K562 (cell line): ENCODE results near the gene CCPG1. TPM values are rescaled to one million over a fixed set of nuclear protein-coding genes. Genes with fewer than 3 reads are reported as not detected.

Experiments
- ARID1B ChIP-seq: fragments of 450-650 bp; IDR thresholded peaks from 2 replicates; pipeline ENCODE4 v1.6.1; 2016; ENCODE audit warnings: antibody characterized with exemption, mild to moderate bottlenecking, inconsistent platforms
- ATF6 ChIP-seq: sonication (generic); formaldehyde crosslinking; IDR thresholded peaks from 2 replicates; pipeline ENCODE4 v1.4.0; 2020; ENCODE audit warnings: mild to moderate bottlenecking, missing genetic modification reagents
- C11orf30 ChIP-seq: fragments of 450-650 bp; IDR thresholded peaks from 2 replicates; pipeline ENCODE4 v1.6.1; 2016; ENCODE audit warnings: low read depth, mild to moderate bottlenecking
- GABPB1 ChIP-seq: sonication (generic); formaldehyde crosslinking; IDR thresholded peaks from 2 replicates; pipeline ENCODE4 v1.8.0; 2022; ENCODE audit warnings: mild to moderate bottlenecking, missing genetic modification reagents
- HDAC3 ChIP-seq: fragments of 450-650 bp; IDR thresholded peaks from 2 replicates; pipeline ENCODE4 v1.6.1; 2018; ENCODE audit warnings: borderline replicate concordance, mild to moderate bottlenecking, moderate library complexity; ENCODE audit not compliant: partially characterized antibody
- LCOR ChIP-seq: sonication (generic); formaldehyde crosslinking; IDR thresholded peaks from 2 replicates; pipeline ENCODE4 v1.8.0; 2022; ENCODE audit warnings: mild to moderate bottlenecking, missing genetic modification reagents
- NRF1 ChIP-seq, 2 experiments: fragments of 450-650 bp; IDR thresholded peaks in 1 of 2; conservative IDR thresholded peaks in 1 of 2; 2 replicates each; pipeline ENCODE4 v1.6.1; 2014; ENCODE audit warnings: mild to moderate bottlenecking in 2 of 2
- PML ChIP-seq: IDR thresholded peaks from 2 replicates; pipeline ENCODE4 v1.6.1; 2012; ENCODE audit warnings: low read length, inconsistent platforms
- POU5F1 ChIP-seq: fragments of 150-350 bp; IDR thresholded peaks from 2 replicates; pipeline ENCODE4 v1.6.1; 2014; ENCODE audit warnings: borderline replicate concordance, low read length, low read depth, mild to moderate bottlenecking; ENCODE audit not compliant: partially characterized antibody
- PRMT5 ChIP-seq: sonication (generic); formaldehyde crosslinking; IDR thresholded peaks from 2 replicates; pipeline ENCODE4 v1.5.0; 2020; ENCODE audit warnings: missing genetic modification reagents
- SIN3A ChIP-seq, 2 experiments: fragments of 150-350 bp in 1 of 2; IDR thresholded peaks; 2 replicates each; pipeline ENCODE4 v1.6.1; 2011 to 2016; ENCODE audit warnings: borderline replicate concordance in 2 of 2, low read depth in 2 of 2, low read length in 2 of 2, mild to moderate bottlenecking in 2 of 2, moderate library complexity in 2 of 2; ENCODE audit not compliant: control insufficient read depth in 1 of 2
- TBL1XR1 ChIP-seq, 2 experiments: IDR thresholded peaks; 2 replicates each; pipeline ENCODE4 v1.6.1; 2012; ENCODE audit warnings: improper control_type of control experiment in 2 of 2, low read length in 2 of 2, mild to moderate bottlenecking in 1 of 2
- U2AF1 ChIP-seq: fragments of 200-400 bp; formaldehyde crosslinking; optimal IDR thresholded peaks from 2 replicates; pipeline ENCODE3; 2017; ENCODE audit warnings: mild to moderate bottlenecking, low read depth, low read length, moderate library complexity
- ZFP36 ChIP-seq: fragments of 150-350 bp; IDR thresholded peaks from 2 replicates; pipeline ENCODE4 v1.6.1; 2018; ENCODE audit warnings: low read length, low read depth; ENCODE audit not compliant: partially characterized antibody
- ZNF830 ChIP-seq: fragments of 250-450 bp; sonication (Bioruptor Pico); IDR thresholded peaks from 2 replicates; pipeline ENCODE4 v1.5.0; 2021; ENCODE audit warnings: mild to moderate bottlenecking
- polyA plus RNA-seq, 8 experiments: library from polyadenylated mRNA; depleted of rRNA in 4 of 8; stranded (reverse) in 5 of 8; unstranded in 3 of 8; fragments of >200 nt; fragmentation: Nextera tagmentation in 2 of 8; fragmentation: Illumina TruSeq in 1 of 8; extraction: Ambion mirVana in 2 of 8; extraction: Trizol in 1 of 8; gene quantifications; 2 replicates each; pipeline versions ENCODE4 v1.2.1 to v1.2.3, GENCODE V29; 2011 to 2014; ENCODE audit warnings: inconsistent platforms in 1 of 8, missing spikeins in 1 of 8
- total RNA-seq, 7 experiments: library from RNA; depleted of rRNA in 6 of 7; stranded (reverse); fragments of >200 nt in 6 of 7; fragmentation: Illumina TruSeq in 2 of 7; extraction: Trizol in 2 of 7; gene quantifications; 2 replicates each; pipeline versions ENCODE4 v1.2.1 to v1.2.3, GENCODE V29; 2011 to 2021; ENCODE audit warnings: low replicate concordance in 1 of 7
- TF ChIP-seq, protein P1 (sequence below): sonication (generic); formaldehyde crosslinking; IDR thresholded peaks from 2 replicates; pipeline ENCODE4 v1.8.1; 2023; ENCODE audit warnings: mild to moderate bottlenecking, missing genetic modification reagents
- TF ChIP-seq, protein P2 (sequence below): fragments of 450-650 bp; IDR thresholded peaks from 2 replicates; pipeline ENCODE4 v1.6.1; 2016; ENCODE audit warnings: borderline replicate concordance
- TF ChIP-seq, protein P3 (sequence below): fragments of 250-450 bp; sonication (Bioruptor Pico); IDR thresholded peaks from 2 replicates; pipeline ENCODE4 v1.4.0; 2020; ENCODE audit warnings: mild to moderate bottlenecking, moderate library complexity

Gene CCPG1
- total and polyA plus RNA-seq, 9 of the 15 experiments (the other 6 are each of a cell fraction or from before 2014, with no cell fraction given), result 33.0 to 54.9 (median 41.1) TPM

DNA sequence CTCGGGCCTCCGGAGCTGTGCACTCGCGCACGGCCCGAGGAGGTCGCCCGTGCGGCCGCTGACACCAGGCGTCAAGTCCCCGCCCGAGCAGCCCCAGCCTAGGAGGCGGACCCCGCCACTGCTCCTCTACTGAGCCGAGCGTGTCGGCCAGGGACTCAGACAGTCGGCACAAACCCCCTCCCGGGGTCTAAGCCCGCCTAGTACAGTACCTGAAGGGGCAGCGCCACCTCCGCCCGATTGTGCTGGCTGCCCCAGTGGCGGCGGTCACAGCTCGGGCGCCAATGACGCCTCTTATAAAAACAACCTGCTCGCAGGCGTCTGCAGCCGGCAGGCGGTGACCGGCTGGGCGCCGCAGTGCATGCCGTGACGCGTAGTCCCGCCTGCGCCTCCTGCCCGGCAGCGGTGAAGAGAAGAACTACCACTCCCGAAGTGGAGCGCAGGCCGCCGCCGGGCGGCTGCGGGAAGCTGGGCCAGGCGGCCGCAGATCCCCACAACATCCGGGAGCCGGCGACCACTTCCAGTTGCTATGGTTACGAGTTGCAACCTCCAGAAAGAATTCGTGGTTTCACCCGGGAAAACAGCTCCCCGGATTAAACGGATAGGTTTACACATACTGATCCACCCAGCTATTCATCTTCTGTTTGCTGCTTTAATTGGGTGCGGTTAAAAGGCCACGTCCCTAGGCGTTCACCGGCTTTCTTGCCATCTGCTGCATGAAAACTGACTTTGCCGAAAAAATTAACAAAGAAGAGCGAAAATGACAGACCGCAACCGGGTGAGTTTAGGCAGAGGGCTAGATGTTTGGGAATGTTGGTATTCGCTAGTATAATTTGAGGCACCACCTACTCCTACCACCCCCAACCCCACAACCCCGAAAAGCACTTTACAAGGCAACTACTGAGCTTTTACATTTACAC lies at the start of gene CCPG1, which contains the start of gene PIERCE2 (continued):
- TF ChIP-seq PRMT5 (CRISPR knock-in tag) (no peak), ARID1B (0 out of 2 replicates have a peak, but pooled peaks have one; percentile 30), HDAC3 (peak; percentile 44), GABPB1 (CRISPR knock-in tag) (peak; percentile 67), ZNF830 (0 out of 2 replicates have a peak, but pooled peaks have one; percentile 56), ZFP36 (peak; percentile 27), C11orf30 (no peak), SIN3A (IDR thresholded peaks at IDR 0.05; ENCODE audit: borderline replicate concordance in 2 of 2, control insufficient read depth in 1 of 2, low read depth in 2 of 2, low read length in 2 of 2) (peak; percentile 5 to 85; a peak in 2 of 4 replicates), NRF1 (conservative IDR thresholded peaks at IDR 0.05 in 1 of 2, IDR thresholded peaks at IDR 0.05 in 1 of 2) (peak; percentile 86 to 88), U2AF1 (peak; percentile 21), PML (peak; percentile 16; the same call in 1 of the 2 replicates), LCOR (CRISPR knock-in tag) (0 out of 2 replicates have a peak, but pooled peaks have one; percentile 72), ATF6 (CRISPR knock-in tag) (0 out of 2 replicates have a peak, but pooled peaks have one; percentile 49), TBL1XR1 (IDR thresholded peaks at IDR 0.05; ENCODE audit: low read length in 2 of 2) (peak in 1 of 2 experiments; percentile 15; a peak in 1 of 4 replicates), POU5F1 (no peak)
- TF ChIP-seq, protein P1, sequence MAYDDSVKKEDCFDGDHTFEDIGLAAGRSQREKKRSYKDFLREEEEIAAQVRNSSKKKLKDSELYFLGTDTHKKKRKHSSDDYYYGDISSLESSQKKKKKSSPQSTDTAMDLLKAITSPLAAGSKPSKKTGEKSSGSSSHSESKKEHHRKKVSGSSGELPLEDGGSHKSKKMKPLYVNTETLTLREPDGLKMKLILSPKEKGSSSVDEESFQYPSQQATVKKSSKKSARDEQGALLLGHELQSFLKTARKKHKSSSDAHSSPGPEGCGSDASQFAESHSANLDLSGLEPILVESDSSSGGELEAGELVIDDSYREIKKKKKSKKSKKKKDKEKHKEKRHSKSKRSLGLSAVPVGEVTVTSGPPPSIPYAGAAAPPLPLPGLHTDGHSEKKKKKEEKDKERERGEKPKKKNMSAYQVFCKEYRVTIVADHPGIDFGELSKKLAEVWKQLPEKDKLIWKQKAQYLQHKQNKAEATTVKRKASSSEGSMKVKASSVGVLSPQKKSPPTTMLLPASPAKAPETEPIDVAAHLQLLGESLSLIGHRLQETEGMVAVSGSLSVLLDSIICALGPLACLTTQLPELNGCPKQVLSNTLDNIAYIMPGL (CRISPR knock-in tag), result peak; percentile 91; the same call in 1 of the 2 replicates
- TF ChIP-seq, protein P2, sequence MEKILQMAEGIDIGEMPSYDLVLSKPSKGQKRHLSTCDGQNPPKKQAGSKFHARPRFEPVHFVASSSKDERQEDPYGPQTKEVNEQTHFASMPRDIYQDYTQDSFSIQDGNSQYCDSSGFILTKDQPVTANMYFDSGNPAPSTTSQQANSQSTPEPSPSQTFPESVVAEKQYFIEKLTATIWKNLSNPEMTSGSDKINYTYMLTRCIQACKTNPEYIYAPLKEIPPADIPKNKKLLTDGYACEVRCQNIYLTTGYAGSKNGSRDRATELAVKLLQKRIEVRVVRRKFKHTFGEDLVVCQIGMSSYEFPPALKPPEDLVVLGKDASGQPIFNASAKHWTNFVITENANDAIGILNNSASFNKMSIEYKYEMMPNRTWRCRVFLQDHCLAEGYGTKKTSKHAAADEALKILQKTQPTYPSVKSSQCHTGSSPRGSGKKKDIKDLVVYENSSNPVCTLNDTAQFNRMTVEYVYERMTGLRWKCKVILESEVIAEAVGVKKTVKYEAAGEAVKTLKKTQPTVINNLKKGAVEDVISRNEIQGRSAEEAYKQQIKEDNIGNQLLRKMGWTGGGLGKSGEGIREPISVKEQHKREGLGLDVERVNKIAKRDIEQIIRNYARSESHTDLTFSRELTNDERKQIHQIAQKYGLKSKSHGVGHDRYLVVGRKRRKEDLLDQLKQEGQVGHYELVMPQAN, result peak; percentile 43; the same call in 1 of the 2 replicates
- TF ChIP-seq, protein P3, sequence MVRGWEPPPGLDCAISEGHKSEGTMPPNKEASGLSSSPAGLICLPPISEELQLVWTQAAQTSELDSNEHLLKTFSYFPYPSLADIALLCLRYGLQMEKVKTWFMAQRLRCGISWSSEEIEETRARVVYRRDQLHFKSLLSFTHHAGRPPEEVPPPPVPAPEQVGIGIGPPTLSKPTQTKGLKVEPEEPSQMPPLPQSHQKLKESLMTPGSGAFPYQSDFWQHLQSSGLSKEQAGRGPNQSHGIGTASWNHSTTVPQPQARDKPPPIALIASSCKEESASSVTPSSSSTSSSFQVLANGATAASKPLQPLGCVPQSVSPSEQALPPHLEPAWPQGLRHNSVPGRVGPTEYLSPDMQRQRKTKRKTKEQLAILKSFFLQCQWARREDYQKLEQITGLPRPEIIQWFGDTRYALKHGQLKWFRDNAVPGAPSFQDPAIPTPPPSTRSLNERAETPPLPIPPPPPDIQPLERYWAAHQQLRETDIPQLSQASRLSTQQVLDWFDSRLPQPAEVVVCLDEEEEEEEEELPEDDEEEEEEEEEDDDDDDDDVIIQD (CRISPR knock-in tag), result 0 out of 2 replicates have a peak, but pooled peaks have one; percentile 45
